ENCODE measurements around the gene KDM3A. TPM values are rescaled to one million over a fixed set of nuclear protein-coding genes. Genes with fewer than 3 reads are reported as not detected.

Gene KDM3A
- total RNA-seq (2014; rRNA removed; shearing (Covaris generic)) (21.8 and 24.6 TPM in 2 replicates), polyA plus RNA-seq (2016; fragmentation: Nextera tagmentation; extraction: Ambion mirVana) (7.4 and 8.9 TPM in 2 replicates)
- long read RNA-seq, partial matches to known transcripts = 0 of 2 reads
- long read RNA-seq, other reads (novel, unspliced or antisense) = 2 of 2 reads

DNA sequence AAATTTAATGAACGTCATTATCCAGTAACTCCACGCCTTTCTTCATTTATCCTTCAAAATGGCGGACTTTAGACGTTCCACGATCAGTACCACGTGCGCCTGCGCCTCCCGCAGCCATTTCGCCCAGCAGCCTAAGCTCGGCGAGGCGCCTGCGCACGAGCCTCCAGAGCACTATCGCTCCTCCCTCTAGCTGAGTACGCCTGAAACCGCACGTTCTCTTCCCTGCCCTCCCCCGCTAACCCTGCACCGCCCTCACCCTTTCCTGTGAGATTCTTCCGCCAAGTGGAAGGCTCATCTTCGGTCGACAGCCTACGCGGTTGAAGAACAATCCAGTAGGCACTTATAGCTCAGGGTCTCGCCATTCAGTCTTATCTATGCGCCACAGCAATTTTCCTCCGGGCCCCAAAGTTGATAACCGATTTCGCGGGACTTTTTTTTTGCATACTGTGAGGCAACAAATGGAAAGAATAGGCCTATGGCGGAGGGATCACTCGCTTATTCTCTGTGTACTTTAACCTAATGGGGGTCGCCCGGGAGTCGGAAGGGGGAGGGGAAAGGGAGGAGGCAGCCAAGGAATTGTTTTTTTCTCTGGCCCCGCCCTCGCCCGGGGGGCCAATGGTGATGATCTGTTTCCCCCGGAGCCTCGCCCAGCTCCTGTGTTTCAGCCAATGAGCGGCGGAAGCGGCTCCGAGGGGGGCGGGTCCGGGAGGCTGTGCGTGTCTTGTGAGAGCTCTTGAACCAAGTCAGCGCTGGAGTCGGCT is at the start of gene KDM3A:
KDM3A (plus strand) TSS at position 741 of the 761 bp plus-strand sequence. CDS start 677 bp downstream, outside the sequence.
- Mint-ChIP-seq H3K27ac (peak within 1 kb of the TSS; percentile 100), H3K27me3 (ENCODE audit: insufficient read depth, low read depth, poor library complexity) (peaks cover 24% of the 10 kb centered on the region), H3K9me3 (peaks cover 43% of the 10 kb centered on the region), H3K36me3 (ENCODE audit: low read depth) (peaks cover 31% of the 10 kb centered on the region), H3K4me3 (peak within 1 kb of the TSS; percentile 85), H3K4me1 (peaks cover 11% of the 10 kb centered on the region; the same call in 2 of the 3 replicates)
- peak; percentile 91 for ATAC-seq
- H3K9me2 ChIP-seq (ENCODE audit: insufficient read depth) = no peaks in the 10 kb centered on the region
- H3K4me1 ChIP-seq (ENCODE audit: insufficient read depth) = no peaks in the 10 kb centered on the region
- H3F3A ChIP-seq (replicated peaks; ENCODE audit: low read depth) = no peaks in the 10 kb centered on the region; the same call in 1 of the 2 replicates
- H3K27me3 ChIP-seq (ENCODE audit: insufficient read depth) = 0 out of 2 replicates have a peak, but pooled peaks cover 6% of the 10 kb centered on the region
- peaks cover 31% of the 10 kb centered on the region for H3K79me2 ChIP-seq (replicated peaks; ENCODE audit: insufficient read depth)
- peak; percentile 99 for DNase-seq (ENCODE audit: low spot score)
- peak within 1 kb of the TSS; percentile 99 for H3K27ac ChIP-seq (ENCODE audit: low read depth)
- H3K4me2 ChIP-seq = peak within 1 kb of the TSS; percentile 95
- TF ChIP-seq, protein P1, sequence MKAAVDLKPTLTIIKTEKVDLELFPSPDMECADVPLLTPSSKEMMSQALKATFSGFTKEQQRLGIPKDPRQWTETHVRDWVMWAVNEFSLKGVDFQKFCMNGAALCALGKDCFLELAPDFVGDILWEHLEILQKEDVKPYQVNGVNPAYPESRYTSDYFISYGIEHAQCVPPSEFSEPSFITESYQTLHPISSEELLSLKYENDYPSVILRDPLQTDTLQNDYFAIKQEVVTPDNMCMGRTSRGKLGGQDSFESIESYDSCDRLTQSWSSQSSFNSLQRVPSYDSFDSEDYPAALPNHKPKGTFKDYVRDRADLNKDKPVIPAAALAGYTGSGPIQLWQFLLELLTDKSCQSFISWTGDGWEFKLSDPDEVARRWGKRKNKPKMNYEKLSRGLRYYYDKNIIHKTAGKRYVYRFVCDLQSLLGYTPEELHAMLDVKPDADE (IDR thresholded peaks at IDR 0.05) = no peak
- TF ChIP-seq CREB1 (CRISPR knock-in tag; IDR thresholded peaks at IDR 0.05; ENCODE audit: low read depth) = peak; percentile 71
- no peak for TF ChIP-seq JUNB (IDR thresholded peaks at IDR 0.05; ENCODE audit: unreplicated experiment)
- H4K20me1 ChIP-seq (replicated peaks; ENCODE audit: insufficient read depth) = no peaks in the 10 kb centered on the region
- H3K4me3 ChIP-seq = peak within 1 kb of the TSS; percentile 68
- H2AFZ ChIP-seq = peak within 1 kb of the TSS; percentile 28; the same call in 1 of the 2 replicates
- peaks cover 12% of the 10 kb centered on the region; the same call in 1 of the 2 replicates for H3K36me3 ChIP-seq (ENCODE audit: insufficient read depth)

GRCh38 chr2:86392873-86393518 is 48.2 kb upstream of the KDM3A start:
- no peaks in the 10 kb centered on the region for H3K36me3 Mint-ChIP-seq (ENCODE audit: low read depth)
- Histone ChIP-seq H3K36me3 (ENCODE audit: insufficient read depth) (no peaks in the 10 kb centered on the region), H3K79me2 (replicated peaks; ENCODE audit: insufficient read depth) (no peaks in the 10 kb centered on the region), H3K9me2 (ENCODE audit: insufficient read depth) (no peaks in the 10 kb centered on the region), H4K20me1 (replicated peaks; ENCODE audit: insufficient read depth) (no peaks in the 10 kb centered on the region), H3K27ac (ENCODE audit: low read depth) (no peak overlapping the region), H3K4me1 (ENCODE audit: insufficient read depth) (no peaks in the 10 kb centered on the region), H3K27me3 (ENCODE audit: insufficient read depth) (no peaks in the 10 kb centered on the region), H2AFZ (no peak overlapping the region), H3K4me2 (no peak overlapping the region), H3F3A (replicated peaks; ENCODE audit: low read depth) (no peaks in the 10 kb centered on the region), H3K4me3 (no peak overlapping the region)
- ATAC-seq (no peak), DNase-seq (ENCODE audit: low spot score) (no peak)
- H3K9me3 Mint-ChIP-seq = no peaks in the 10 kb centered on the region; the same call in 2 of the 3 replicates
- no peaks in the 10 kb centered on the region for H3K27me3 Mint-ChIP-seq (ENCODE audit: insufficient read depth, low read depth, poor library complexity)
- H3K27ac Mint-ChIP-seq = no peak overlapping the region
- no peaks in the 10 kb centered on the region for H3K4me1 Mint-ChIP-seq
- H3K4me3 Mint-ChIP-seq = no peak overlapping the region
- no peak for TF ChIP-seq POLR2AphosphoS5 (IDR thresholded peaks at IDR 0.05; ENCODE audit: low read depth)
- TF ChIP-seq EZH2phosphoT487 (IDR thresholded peaks at IDR 0.05; ENCODE audit: unreplicated experiment) = no peak
- TF ChIP-seq, protein P2, sequence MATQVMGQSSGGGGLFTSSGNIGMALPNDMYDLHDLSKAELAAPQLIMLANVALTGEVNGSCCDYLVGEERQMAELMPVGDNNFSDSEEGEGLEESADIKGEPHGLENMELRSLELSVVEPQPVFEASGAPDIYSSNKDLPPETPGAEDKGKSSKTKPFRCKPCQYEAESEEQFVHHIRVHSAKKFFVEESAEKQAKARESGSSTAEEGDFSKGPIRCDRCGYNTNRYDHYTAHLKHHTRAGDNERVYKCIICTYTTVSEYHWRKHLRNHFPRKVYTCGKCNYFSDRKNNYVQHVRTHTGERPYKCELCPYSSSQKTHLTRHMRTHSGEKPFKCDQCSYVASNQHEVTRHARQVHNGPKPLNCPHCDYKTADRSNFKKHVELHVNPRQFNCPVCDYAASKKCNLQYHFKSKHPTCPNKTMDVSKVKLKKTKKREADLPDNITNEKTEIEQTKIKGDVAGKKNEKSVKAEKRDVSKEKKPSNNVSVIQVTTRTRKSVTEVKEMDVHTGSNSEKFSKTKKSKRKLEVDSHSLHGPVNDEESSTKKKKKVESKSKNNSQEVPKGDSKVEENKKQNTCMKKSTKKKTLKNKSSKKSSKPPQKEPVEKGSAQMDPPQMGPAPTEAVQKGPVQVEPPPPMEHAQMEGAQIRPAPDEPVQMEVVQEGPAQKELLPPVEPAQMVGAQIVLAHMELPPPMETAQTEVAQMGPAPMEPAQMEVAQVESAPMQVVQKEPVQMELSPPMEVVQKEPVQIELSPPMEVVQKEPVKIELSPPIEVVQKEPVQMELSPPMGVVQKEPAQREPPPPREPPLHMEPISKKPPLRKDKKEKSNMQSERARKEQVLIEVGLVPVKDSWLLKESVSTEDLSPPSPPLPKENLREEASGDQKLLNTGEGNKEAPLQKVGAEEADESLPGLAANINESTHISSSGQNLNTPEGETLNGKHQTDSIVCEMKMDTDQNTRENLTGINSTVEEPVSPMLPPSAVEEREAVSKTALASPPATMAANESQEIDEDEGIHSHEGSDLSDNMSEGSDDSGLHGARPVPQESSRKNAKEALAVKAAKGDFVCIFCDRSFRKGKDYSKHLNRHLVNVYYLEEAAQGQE (IDR thresholded peaks at IDR 0.05; ENCODE audit: unreplicated experiment) = no peak
- TF ChIP-seq, protein P3, sequence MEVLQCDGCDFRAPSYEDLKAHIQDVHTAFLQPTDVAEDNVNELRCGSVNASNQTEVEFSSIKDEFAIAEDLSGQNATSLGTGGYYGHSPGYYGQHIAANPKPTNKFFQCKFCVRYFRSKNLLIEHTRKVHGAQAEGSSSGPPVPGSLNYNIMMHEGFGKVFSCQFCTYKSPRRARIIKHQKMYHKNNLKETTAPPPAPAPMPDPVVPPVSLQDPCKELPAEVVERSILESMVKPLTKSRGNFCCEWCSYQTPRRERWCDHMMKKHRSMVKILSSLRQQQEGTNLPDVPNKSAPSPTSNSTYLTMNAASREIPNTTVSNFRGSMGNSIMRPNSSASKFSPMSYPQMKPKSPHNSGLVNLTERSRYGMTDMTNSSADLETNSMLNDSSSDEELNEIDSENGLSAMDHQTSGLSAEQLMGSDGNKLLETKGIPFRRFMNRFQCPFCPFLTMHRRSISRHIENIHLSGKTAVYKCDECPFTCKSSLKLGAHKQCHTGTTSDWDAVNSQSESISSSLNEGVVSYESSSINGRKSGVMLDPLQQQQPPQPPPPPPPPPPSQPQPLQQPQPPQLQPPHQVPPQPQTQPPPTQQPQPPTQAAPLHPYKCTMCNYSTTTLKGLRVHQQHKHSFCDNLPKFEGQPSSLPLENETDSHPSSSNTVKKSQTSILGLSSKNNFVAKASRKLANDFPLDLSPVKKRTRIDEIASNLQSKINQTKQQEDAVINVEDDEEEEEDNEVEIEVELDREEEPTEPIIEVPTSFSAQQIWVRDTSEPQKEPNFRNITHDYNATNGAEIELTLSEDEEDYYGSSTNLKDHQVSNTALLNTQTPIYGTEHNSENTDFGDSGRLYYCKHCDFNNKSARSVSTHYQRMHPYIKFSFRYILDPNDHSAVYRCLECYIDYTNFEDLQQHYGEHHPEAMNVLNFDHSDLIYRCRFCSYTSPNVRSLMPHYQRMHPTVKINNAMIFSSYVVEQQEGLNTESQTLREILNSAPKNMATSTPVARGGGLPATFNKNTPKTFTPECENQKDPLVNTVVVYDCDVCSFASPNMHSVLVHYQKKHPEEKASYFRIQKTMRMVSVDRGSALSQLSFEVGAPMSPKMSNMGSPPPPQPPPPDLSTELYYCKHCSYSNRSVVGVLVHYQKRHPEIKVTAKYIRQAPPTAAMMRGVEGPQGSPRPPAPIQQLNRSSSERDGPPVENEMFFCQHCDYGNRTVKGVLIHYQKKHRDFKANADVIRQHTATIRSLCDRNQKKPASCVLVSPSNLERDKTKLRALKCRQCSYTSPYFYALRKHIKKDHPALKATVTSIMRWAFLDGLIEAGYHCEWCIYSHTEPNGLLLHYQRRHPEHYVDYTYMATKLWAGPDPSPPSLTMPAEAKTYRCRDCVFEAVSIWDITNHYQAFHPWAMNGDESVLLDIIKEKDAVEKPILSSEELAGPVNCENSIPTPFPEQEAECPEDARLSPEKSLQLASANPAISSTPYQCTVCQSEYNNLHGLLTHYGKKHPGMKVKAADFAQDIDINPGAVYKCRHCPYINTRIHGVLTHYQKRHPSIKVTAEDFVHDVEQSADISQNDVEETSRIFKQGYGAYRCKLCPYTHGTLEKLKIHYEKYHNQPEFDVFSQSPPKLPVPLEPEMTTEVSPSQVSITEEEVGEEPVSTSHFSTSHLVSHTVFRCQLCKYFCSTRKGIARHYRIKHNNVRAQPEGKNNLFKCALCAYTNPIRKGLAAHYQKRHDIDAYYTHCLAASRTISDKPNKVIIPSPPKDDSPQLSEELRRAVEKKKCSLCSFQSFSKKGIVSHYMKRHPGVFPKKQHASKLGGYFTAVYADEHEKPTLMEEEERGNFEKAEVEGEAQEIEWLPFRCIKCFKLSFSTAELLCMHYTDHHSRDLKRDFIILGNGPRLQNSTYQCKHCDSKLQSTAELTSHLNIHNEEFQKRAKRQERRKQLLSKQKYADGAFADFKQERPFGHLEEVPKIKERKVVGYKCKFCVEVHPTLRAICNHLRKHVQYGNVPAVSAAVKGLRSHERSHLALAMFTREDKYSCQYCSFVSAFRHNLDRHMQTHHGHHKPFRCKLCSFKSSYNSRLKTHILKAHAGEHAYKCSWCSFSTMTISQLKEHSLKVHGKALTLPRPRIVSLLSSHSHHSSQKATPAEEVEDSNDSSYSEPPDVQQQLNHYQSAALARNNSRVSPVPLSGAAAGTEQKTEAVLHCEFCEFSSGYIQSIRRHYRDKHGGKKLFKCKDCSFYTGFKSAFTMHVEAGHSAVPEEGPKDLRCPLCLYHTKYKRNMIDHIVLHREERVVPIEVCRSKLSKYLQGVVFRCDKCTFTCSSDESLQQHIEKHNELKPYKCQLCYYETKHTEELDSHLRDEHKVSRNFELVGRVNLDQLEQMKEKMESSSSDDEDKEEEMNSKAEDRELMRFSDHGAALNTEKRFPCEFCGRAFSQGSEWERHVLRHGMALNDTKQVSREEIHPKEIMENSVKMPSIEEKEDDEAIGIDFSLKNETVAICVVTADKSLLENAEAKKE (CRISPR knock-in tag; IDR thresholded peaks at IDR 0.05) = no peak
- TF ChIP-seq ZNF331 (CRISPR knock-in tag; IDR thresholded peaks at IDR 0.05; ENCODE audit: low read depth) = no peak
